GM21619 (cell line): ENCODE results near the gene LZTS2.
"Not testable (repeated sequence)": the region's sequence is repeated elsewhere in the genome, so short reads cannot be mapped to it uniquely, and the experiment has no call there.

Experiments
- ATAC-seq: cut with Tn5 transposase; IDR thresholded peaks from one replicate; pipeline ENCODE4 v1.9.1; 2021; ENCODE audit not compliant: unreplicated experiment

LZTS2 gene

DNA sequence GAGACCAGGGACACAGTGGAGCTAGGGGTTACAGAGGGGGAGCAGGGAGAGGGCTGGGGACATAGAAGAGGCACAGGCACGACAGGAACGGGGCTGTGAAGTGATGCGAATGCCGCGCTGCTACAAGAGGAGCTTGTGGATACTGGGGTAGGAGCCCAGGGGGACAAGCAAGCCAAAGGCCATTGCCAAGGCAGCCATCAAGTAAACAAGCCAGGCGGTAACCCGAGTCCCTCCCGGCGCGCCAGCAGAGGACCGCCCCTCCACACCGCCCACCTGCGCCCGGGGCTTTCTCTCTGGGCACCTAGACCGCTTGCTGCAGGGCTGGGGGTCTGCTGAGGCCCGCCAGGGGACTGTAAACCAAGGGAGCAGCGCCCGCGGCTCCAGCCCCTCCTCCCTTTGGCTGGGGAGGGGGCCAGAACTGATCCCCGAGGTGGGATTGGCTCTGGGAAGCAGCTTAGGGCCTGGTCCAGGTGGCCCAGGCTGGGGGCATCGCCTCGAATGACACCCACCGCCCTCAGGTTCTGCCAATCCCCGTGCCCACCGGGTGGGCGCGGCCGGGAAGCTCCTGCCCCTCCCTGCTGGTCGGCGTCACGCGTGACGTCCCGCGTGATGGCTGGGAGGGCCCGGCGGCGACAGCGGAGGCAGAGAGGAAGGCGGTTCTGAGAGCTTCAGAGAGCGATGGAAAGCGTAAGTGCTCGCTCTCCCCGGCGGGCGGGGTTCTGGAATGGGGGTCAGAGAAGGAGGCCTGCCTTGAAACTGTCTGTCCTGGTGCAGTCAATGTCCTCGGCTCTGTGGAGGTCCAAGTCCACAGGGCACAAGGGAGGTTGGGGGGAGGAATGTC, 32.4 kb downstream of the LZTS2 start:
- ATAC-seq, result peak; percentile 35

- peak; percentile 4 for ATAC-seq
These were observed 33.1 kb downstream of the LZTS2 start for GRCh38 chr10:101032637-101033224.

DNA sequence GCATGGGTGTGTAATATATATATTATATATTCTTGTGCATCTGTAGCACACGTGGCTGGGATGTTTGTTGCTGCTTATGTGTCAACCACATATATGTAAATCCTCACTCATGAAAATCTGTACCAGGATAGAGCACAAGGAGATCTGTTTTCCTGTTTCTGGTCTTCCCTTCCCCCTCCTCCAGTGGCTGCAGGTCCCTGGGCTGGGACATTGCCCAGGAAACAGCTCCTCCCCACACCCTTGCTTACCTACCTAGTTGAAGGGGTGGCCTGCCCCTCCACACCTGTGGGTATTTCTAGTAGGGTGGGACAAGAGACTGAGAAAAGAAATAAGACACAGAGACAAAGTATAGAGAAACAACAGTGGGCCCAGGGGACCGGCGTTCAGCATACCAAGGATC, 33.7 kb downstream of the LZTS2 start:
- no peak for ATAC-seq

- not testable (repeated sequence) for ATAC-seq
These were observed 34.8 kb downstream of the LZTS2 start for GRCh38 chr10:101034404-101034803.

GRCh38 chr10:101035314-101035713, 35.7 kb downstream of the LZTS2 start:
- no peak for ATAC-seq

- ATAC-seq, result no peak
These were observed 36.5 kb downstream of the LZTS2 start for GRCh38 chr10:101035916-101036702.

- ATAC-seq, result no peak
These were observed 37.1 kb downstream of the LZTS2 start for GRCh38 chr10:101036726-101037125.

DNA sequence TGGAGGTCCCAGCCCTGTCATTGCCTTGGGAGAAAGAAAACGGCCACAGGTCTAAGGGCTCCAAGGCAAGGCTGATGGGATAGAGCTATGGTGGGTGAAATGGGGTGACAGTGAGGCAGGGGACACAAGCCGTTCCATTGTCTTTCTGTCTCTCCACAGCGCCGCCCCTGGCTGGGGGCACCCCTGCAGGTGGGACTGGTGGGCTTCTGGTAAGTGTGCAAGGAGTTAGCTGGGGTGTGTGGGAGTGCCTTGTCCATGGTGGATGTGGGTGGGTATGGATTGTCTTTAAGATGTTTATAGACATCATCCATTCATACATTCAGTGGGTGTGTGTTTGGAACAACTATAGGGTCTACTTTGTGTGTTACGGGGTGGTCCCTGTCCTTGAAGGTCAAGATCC, 38.9 kb downstream of the LZTS2 start:
- no peak for ATAC-seq

DNA sequence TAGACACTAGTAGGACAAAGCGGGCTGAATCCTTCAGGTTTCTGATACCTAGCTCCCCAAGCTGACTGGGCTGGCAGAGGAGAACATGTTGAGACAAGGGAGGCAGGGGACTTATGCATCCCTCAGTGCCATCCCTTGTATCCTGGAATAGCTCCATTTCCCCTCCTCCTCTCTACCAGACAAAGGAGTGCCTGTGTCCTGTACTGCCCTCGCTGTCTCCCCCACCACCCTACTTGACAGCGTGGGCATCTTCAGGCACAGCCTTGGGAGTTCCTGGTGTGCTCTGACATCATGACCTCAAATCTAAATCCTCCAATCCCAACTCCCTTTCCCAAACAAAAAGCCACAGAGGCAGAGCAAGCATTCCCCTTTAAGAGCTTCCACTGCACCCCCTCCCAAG, 40.5 kb downstream of the LZTS2 start:
- ATAC-seq, result no peak

GRCh38 chr10:101040851-101041250, 41.2 kb downstream of the LZTS2 start:
- ATAC-seq, result no peak

- peak; percentile 51 for ATAC-seq
These were observed 41.7 kb downstream of the LZTS2 start for GRCh38 chr10:101041252-101041761.

DNA sequence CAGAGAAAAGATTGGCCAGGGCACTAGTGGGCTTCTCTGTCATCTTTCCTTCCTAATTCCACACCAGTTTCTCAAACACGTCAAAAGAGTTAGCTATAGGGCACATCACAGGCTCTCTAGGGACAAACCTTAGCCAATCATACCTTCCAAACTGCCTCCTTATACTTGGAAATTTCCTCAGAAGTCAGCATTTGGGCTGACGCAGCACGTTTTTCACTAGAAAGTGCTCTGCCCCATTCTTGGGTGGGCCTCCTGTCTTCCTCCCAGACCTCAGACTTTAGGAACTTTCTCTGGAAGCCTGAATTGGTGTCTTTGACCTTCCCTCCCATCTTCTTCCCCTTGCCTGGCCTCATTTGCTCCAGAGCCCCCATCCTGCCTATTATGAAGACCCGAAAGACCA, 42.5 kb downstream of the LZTS2 start:
- no peak for ATAC-seq

DNA sequence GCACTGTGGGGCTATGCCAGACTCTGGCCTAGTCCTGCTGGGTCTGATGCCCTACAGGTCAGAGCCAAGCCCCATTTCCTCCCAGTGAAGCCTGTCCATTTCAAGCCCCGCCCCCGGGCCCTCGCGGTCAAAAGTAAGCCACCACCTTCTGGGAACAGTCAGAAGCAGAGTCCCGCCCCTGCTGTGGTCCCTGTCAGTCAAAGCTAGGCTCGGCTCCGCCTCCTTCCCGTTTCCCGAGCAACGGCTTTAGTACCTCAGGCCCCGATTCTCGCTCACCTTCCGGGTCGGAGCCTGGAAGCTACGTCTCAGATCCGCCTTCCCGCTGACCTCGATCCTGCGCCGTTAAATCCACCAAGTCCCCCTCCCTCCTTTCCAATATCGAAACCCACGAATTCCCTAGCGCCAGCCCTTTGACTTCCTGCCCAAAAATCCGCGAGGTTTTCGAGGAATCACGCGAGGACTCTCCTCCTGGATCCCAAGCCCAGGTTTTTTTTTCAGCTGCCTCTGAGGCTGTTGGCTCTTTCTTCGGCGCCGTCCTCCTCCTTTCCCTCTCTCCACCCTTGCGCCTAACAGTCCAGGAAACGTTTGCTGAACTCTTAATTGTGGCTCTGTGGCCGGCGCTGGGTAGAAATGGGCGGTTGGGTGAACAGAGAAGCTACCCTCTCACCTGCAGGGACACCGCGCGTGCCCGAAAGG, 43.2 kb downstream of the LZTS2 start:
- peak; percentile 93 for ATAC-seq

GRCh38 chr10:101043363-101043707, 43.7 kb downstream of the LZTS2 start:
- no peak for ATAC-seq

GRCh38 chr10:101044117-101044516, 44.5 kb downstream of the LZTS2 start:
- ATAC-seq, result no peak

DNA sequence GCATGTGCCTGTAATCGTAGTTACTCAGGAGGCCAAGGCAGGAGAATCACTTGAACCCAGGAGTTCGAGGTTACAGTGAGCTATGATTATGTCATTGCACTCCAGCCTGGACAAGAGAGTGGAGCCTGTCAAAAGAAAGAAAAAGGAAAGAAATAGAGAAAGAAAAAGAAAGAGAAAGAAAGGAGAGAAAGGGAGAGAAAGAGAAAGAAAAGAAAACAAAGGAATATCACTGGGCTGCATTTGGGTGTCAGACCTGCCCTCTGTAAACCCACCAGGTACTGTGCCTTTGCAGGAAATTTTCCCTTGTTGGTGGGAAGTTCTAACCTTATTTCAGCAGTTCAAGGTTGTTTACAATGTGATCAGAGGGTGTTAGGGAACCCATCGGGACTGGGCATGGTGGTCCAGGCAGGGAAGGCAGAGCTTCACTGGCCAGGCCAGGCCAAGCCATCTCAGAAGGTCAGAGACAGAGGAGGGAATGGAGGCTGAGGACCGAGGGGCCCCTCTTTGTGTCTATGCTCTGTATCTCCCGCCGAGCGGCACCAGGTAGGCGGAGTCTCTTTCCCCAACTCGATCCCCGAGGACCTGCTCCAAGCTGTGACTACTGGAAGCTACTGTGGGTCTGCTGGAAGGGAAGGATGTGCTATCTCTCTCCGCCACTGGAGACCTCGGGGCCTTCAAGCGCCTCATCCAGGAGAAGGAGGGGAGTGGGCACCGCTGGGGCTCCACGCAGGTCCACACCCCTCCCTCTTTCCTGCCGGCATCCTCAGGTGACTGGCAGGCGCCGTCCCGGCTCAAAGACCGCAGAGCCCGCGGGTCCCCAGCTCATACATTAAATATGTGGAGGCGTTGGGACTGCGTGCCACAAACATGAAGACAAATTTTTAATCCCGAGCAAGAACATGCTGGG, 47.0 kb downstream of the LZTS2 start:
- ATAC-seq, result no peak

DNA sequence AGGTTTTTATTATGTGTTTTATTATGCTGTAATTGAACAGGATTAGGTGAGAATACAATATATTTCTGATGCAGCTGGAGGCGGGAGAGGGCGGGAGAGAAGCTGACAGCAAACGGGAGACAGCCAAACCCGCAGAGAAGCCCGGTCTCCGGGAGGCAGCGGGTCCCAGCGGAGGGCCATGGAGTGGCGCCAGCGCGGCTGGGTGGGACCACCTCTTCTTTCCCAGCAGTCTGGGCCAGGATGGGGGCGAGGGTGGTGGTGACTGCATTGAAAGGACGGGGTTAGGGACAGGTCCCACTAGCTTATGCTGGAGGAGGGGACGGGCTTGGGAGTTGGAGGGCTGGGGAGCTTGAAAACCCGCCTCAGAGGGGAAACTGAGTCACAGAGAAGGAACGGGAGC, 47.7 kb downstream of the LZTS2 start:
- ATAC-seq, result no peak

DNA sequence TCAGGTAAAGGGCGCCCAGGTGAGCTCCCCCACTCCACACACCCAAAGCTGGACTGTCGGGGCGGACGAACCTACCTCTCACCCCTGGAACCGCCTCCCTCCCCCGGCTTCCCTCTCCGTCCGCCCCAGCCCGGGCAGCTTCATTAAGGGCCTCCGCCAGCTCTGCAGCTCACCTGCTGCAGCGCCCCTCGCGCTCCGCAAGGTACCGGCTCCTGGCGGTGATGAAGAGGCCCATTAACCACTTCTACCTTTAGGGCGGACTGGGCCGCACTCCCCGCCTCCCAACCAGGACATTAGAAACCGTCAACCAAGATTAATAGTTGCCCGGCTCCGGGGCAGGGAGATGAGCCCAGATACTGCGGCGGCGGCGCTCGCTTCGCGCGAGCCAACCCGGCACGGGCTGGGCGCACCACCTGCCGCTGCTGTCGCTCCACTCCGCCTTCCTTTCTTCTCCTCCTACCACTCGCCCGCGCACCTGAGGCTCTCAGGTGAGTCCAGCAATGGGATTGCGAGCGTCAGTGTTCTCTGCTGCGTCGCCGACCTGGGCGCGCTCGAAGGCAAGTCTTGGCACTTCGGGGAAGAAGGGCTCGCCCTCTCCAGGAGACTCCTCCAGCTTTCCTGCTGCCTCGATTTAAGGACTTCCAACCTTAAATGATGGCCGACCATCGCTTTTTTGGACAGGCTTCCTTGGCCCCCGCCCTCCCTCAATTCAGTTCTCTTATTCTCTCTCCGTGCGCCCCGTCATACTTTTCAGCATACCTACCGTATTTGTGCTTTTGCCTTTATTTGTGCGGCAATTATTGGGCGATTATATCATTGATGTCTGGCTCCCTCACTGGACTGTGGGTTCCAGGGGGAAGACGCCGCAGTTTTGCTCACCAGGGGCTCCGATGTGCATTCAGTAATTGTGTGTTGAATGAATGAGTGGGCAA, 48.6 kb downstream of the LZTS2 start:
- ATAC-seq, result no peak
